Uterus (tissue), 4 donors: Measurements from ENCODE around the gene CYB5R4. TPM values are rescaled to one million over a fixed set of nuclear protein-coding genes. Genes with fewer than 3 reads are reported as not detected.

Experiments used
- DNase-seq, 2 donors: peaks; one replicate each; pipeline ENCODE4 v3.0.0-alpha.2; 2019 to 2020
- H3K27ac ChIP-seq, 2 donors: fragments of 200-600 bp; sonication (generic); 1 replicate in 1 of 2; 2 replicates in 1 of 2; pipeline ENCODE4 v1.5.1; 2016 to 2018
- H3K27me3 ChIP-seq, 2 donors: fragments of 200-600 bp; sonication (generic); one replicate each; pipeline ENCODE4 v1.5.1; 2018 to 2019; ENCODE audit warnings: control low read depth in 1 of 2
- H3K36me3 ChIP-seq, 2 donors: fragments of 200-600 bp; sonication (generic); one replicate each; pipeline ENCODE4 v1.5.1; 2019; ENCODE audit warnings: control low read depth in 1 of 2
- H3K4me1 ChIP-seq, 2 donors: fragments of 200-600 bp; sonication (generic); one replicate each; pipeline ENCODE4 v1.5.1; 2018 to 2019; ENCODE audit warnings: control low read depth in 1 of 2
- H3K4me3 ChIP-seq, 2 donors: fragments of 200-600 bp; sonication (generic); 1 replicate in 1 of 2; 2 replicates in 1 of 2; pipeline ENCODE4 v1.5.1; 2018 to 2019; ENCODE audit warnings: mild to moderate bottlenecking in 1 of 2
- H3K9me3 ChIP-seq, 2 donors: fragments of 200-600 bp; sonication (generic); one replicate each; pipeline ENCODE4 v1.5.1; 2019; ENCODE audit warnings: control low read depth in 1 of 2
- POLR2A ChIP-seq, 2 donors: fragments of 450-650 bp; IDR thresholded peaks; one replicate each; pipeline ENCODE4 v1.6.1; 2016; ENCODE audit warnings: antibody characterized with exemption in 2 of 2, mild to moderate bottlenecking in 1 of 2, moderate library complexity in 1 of 2
- intact Hi-C: fragments of 100-400 bp; cut with DNase I; formaldehyde crosslinking; loops from one replicate; pipeline ENCODE4 v1.15.1; 2023; ENCODE audit warnings: low total_unique reads
- total RNA-seq, 4 donors: library from RNA; depleted of rRNA in 3 of 4; stranded (reverse); fragments of >200 nt in 3 of 4; gene quantifications; one replicate each; pipeline versions ENCODE4 v1.1.0 to v1.2.4, GENCODE V29; 2014 to 2023
- TF ChIP-seq, protein P1 (sequence below), 4 experiments: fragments of 200-600 bp in 2 of 4; fragments of 450-650 bp in 2 of 4; sonication (generic) in 2 of 4; IDR thresholded peaks; one replicate each; pipeline ENCODE4 v1.5.1; 2016 to 2019; ENCODE audit warnings: antibody characterized with exemption in 4 of 4, mild to moderate bottlenecking in 2 of 4, moderate library complexity in 1 of 4
- donor health status: DM: yes; HTN: yes; CAD: no.

The CYB5R4 gene
- total RNA-seq, 4 donors from 2014 or later, result 9.3 to 59.2 (median 9.9) TPM

DNA sequence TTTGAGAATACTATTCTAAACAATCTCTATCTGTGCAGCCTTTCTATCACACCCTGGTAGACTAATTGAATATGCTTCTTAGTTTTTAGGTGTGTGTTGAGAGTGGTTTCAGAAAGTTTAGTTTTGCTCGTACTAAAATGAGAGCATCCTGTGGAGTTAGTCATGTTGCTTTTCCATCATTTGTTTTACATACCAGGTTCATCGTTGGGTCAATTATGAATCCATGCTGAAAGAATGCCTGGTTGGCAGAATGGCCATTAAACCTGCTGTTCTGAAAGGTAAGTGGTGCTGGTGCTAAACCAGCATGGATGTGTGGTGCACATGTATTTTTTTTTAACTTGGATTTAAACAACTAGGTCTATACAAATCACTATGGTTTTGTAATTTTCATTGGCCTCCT lies 49.3 kb downstream of the CYB5R4 start:
- H3K9me3 ChIP-seq, result no peaks in the 10 kb centered on the region
- H3K4me3 ChIP-seq, result no peak overlapping the region
- no peak overlapping the region for H3K27ac ChIP-seq
- TF ChIP-seq POLR2A (IDR thresholded peaks at IDR 0.05), result no peak
- TF ChIP-seq, protein P1, sequence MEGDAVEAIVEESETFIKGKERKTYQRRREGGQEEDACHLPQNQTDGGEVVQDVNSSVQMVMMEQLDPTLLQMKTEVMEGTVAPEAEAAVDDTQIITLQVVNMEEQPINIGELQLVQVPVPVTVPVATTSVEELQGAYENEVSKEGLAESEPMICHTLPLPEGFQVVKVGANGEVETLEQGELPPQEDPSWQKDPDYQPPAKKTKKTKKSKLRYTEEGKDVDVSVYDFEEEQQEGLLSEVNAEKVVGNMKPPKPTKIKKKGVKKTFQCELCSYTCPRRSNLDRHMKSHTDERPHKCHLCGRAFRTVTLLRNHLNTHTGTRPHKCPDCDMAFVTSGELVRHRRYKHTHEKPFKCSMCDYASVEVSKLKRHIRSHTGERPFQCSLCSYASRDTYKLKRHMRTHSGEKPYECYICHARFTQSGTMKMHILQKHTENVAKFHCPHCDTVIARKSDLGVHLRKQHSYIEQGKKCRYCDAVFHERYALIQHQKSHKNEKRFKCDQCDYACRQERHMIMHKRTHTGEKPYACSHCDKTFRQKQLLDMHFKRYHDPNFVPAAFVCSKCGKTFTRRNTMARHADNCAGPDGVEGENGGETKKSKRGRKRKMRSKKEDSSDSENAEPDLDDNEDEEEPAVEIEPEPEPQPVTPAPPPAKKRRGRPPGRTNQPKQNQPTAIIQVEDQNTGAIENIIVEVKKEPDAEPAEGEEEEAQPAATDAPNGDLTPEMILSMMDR (IDR thresholded peaks at IDR 0.05), result no peak
- H3K4me1 ChIP-seq, result no peaks in the 10 kb centered on the region
- intact Hi-C loops, result no loop called here
- H3K36me3 ChIP-seq, result no peaks in the 10 kb centered on the region
- H3K27me3 ChIP-seq, result no peaks in the 10 kb centered on the region
- no peak for DNase-seq

DNA sequence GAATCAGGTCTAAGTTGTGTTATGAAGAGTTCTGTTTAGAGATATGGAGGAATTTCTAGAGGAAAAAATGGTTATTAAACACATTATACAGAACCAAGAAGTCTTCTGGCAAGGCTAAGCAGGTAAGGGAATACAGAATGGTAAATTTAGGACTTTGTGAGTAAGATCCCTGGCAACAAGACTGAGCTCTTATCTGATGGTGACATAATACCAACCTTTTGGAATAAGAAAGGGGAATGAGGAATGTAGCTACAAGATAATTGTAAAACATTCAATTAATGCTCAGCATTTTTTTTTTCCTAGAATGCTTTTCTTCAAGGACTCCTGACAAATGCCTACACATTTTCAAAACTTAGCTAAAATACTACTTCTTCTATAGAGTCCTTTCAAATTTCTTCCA lies 51.8 kb downstream of the CYB5R4 start:
- no peak for DNase-seq
- TF ChIP-seq, protein P1 (IDR thresholded peaks at IDR 0.05), result no peak
- TF ChIP-seq POLR2A (IDR thresholded peaks at IDR 0.05), result no peak
- no peaks in the 10 kb centered on the region for H3K36me3 ChIP-seq
- no peaks in the 10 kb centered on the region for H3K9me3 ChIP-seq
- no peak overlapping the region for H3K27ac ChIP-seq
- intact Hi-C loops, result no loop called here
- no peaks in the 10 kb centered on the region for H3K4me1 ChIP-seq
- H3K27me3 ChIP-seq, result no peaks in the 10 kb centered on the region
- H3K4me3 ChIP-seq, result no peak overlapping the region

DNA sequence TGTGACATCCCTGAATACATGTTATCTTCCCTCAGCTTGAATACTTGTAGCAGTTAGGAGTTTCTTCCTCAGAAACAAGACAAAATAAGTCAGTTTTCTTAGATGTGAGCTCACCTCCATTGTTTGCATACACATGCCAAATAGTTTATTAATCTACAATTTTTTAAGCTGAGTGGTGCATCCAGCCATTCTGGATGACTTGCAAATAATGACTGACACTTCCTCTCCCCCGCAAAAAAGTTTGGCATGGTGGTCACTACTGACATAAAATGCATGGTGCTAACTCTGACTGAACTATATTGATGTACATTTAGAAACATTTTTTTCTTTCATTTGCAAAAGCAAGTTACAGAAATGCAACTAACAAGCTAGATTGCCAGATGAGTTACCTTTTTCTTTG lies 55.5 kb downstream of the CYB5R4 start:
- no peak for DNase-seq
- TF ChIP-seq POLR2A (IDR thresholded peaks at IDR 0.05), result no peak
- TF ChIP-seq, protein P1 (IDR thresholded peaks at IDR 0.05), result no peak
- H3K27ac ChIP-seq, result no peak overlapping the region
- H3K27me3 ChIP-seq, result no peaks in the 10 kb centered on the region
- intact Hi-C loops, result no loop called here
- no peaks in the 10 kb centered on the region for H3K4me1 ChIP-seq
- H3K4me3 ChIP-seq, result no peak overlapping the region
- no peaks in the 10 kb centered on the region for H3K9me3 ChIP-seq
- H3K36me3 ChIP-seq, result no peaks in the 10 kb centered on the region

DNA sequence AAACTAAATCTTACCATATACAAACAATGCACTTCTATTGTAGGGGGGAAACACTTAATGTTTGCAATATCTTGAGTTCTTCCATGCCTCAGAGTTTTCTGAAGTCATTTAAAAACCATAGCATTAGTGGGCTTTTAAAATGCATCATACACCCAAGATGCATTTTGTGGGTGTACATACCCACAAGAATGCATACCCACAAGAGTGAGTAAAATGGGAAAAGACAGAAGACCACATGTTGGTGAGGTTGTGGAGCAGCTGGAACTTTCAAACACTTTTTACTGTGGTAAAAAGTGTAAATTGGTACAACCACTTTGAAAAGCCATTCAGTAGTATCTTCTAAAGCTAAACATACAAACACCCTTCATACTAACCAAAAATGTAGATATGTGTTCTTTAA lies 57.5 kb downstream of the CYB5R4 start:
- no peak for DNase-seq
- H3K4me3 ChIP-seq, result no peak overlapping the region
- no peaks in the 10 kb centered on the region for H3K27me3 ChIP-seq
- no peaks in the 10 kb centered on the region for H3K36me3 ChIP-seq
- intact Hi-C loops, result no loop called here
- no peaks in the 10 kb centered on the region for H3K9me3 ChIP-seq
- H3K27ac ChIP-seq, result no peak overlapping the region
- H3K4me1 ChIP-seq, result no peaks in the 10 kb centered on the region
- no peak for TF ChIP-seq POLR2A (IDR thresholded peaks at IDR 0.05)
- TF ChIP-seq, protein P1 (IDR thresholded peaks at IDR 0.05), result no peak

DNA sequence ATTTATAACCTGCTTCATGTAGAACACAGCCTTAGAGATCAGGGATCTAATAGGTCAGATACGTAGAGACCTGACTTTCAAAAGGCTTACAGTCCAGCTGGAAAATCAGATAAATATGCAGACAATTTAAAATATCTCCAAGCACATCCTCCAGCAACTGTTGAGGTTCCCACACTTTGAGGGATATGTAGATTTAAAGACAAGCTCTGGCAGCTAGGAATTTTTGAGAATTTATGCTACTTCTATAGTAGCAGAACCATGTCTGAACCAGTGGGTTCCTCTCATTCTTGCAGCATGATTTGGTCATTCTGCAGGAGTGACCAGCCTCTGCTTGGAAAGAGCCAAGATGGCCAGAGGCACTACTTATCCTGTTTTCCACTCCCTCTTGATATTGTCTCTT lies 60.5 kb downstream of the CYB5R4 start:
- Histone ChIP-seq H3K27ac (no peak overlapping the region), H3K4me1 (no peaks in the 10 kb centered on the region), H3K27me3 (no peaks in the 10 kb centered on the region), H3K36me3 (no peaks in the 10 kb centered on the region), H3K4me3 (no peak overlapping the region), H3K9me3 (no peaks in the 10 kb centered on the region)
- no peak for DNase-seq
- intact Hi-C loops, result no loop called here
- no peak for TF ChIP-seq POLR2A (IDR thresholded peaks at IDR 0.05)
- TF ChIP-seq, protein P1 (IDR thresholded peaks at IDR 0.05), result no peak
